ENCODE data around the gene NTPCR.

NTPCR gene

GRCh38 chr1:232927830-232928505 lies 22.4 kb upstream of the NTPCR start:
- Histone ChIP-seq H3K9me3 (ENCODE audit: insufficient read depth, low read length, severe bottlenecking) (no peaks in the 10 kb centered on the region), H3K4me2 (ENCODE audit: insufficient read depth, low read length) (no peak overlapping the region), H3K9ac (ENCODE audit: low read depth, low read length) (no peak overlapping the region), H3K4me1 (ENCODE audit: insufficient read depth, low read length) (peaks cover 35% of the 10 kb centered on the region), H3K79me2 (ENCODE audit: insufficient read depth, low read length) (no peaks in the 10 kb centered on the region), H3K4me3 (ENCODE audit: low read depth in 1 of 2, low read length in 2 of 2) (no peak overlapping the region), H3K27me3 (ENCODE audit: insufficient read depth, low read length, poor library complexity) (no peaks in the 10 kb centered on the region), H3K27ac (ENCODE audit: low read length) (no peak overlapping the region), H2AFZ (ENCODE audit: low read depth, low read length) (no peak overlapping the region), H3K36me3 (ENCODE audit: insufficient read depth, low read length) (no peaks in the 10 kb centered on the region), H4K20me1 (ENCODE audit: insufficient read depth, low read length) (no peaks in the 10 kb centered on the region)
- TF ChIP-seq EZH2 (IDR thresholded peaks at IDR 0.05; ENCODE audit: borderline replicate concordance, low read depth, low read length, severe bottlenecking): no peak
- no peak for TF ChIP-seq CTCF (IDR thresholded peaks at IDR 0.05; ENCODE audit: borderline replicate concordance, extremely low read depth, low read length, poor library complexity, severe bottlenecking)
- DNase-seq (no peak), ATAC-seq (ENCODE audit: insufficient read depth, low read depth) (no peak)

GRCh38 chr1:232932486-232933425 lies 17.7 kb upstream of the NTPCR start:
- no peaks in the 10 kb centered on the region for H4K20me1 ChIP-seq (ENCODE audit: insufficient read depth, low read length)
- no peaks in the 10 kb centered on the region for H3K79me2 ChIP-seq (ENCODE audit: insufficient read depth, low read length)
- H3K4me1 ChIP-seq (ENCODE audit: insufficient read depth, low read length): peaks cover 6% of the 10 kb centered on the region
- H3K4me3 ChIP-seq (ENCODE audit: low read depth in 1 of 2, low read length in 2 of 2): no peak overlapping the region
- ATAC-seq (ENCODE audit: insufficient read depth, low read depth): no peak
- DNase-seq: no peak
- no peak overlapping the region for H2AFZ ChIP-seq (ENCODE audit: low read depth, low read length)
- H3K9ac ChIP-seq (ENCODE audit: low read depth, low read length): no peak overlapping the region
- no peak overlapping the region for H3K27ac ChIP-seq (ENCODE audit: low read length)
- H3K9me3 ChIP-seq (ENCODE audit: insufficient read depth, low read length, severe bottlenecking): no peaks in the 10 kb centered on the region
- TF ChIP-seq EZH2 (IDR thresholded peaks at IDR 0.05; ENCODE audit: borderline replicate concordance, low read depth, low read length, severe bottlenecking) (no peak), CTCF (IDR thresholded peaks at IDR 0.05; ENCODE audit: borderline replicate concordance, extremely low read depth, low read length, poor library complexity, severe bottlenecking) (no peak)
- H3K27me3 ChIP-seq (ENCODE audit: insufficient read depth, low read length, poor library complexity): no peaks in the 10 kb centered on the region
- no peak overlapping the region for H3K4me2 ChIP-seq (ENCODE audit: insufficient read depth, low read length)
- H3K36me3 ChIP-seq (ENCODE audit: insufficient read depth, low read length): no peaks in the 10 kb centered on the region

GRCh38 chr1:232936941-232937340 lies 13.5 kb upstream of the NTPCR start:
- ATAC-seq (ENCODE audit: insufficient read depth, low read depth) (no peak), DNase-seq (no peak)
- Histone ChIP-seq H2AFZ (ENCODE audit: low read depth, low read length) (no peak overlapping the region), H3K4me1 (ENCODE audit: insufficient read depth, low read length) (peaks cover 18% of the 10 kb centered on the region), H3K79me2 (ENCODE audit: insufficient read depth, low read length) (no peaks in the 10 kb centered on the region), H3K9ac (ENCODE audit: low read depth, low read length) (no peak overlapping the region), H3K36me3 (ENCODE audit: insufficient read depth, low read length) (no peaks in the 10 kb centered on the region), H3K27me3 (ENCODE audit: insufficient read depth, low read length, poor library complexity) (no peaks in the 10 kb centered on the region), H3K9me3 (ENCODE audit: insufficient read depth, low read length, severe bottlenecking) (no peaks in the 10 kb centered on the region), H3K27ac (ENCODE audit: low read length) (no peak overlapping the region), H4K20me1 (ENCODE audit: insufficient read depth, low read length) (no peaks in the 10 kb centered on the region), H3K4me2 (ENCODE audit: insufficient read depth, low read length) (no peak overlapping the region), H3K4me3 (ENCODE audit: low read depth in 1 of 2, low read length in 2 of 2) (no peak overlapping the region)
- TF ChIP-seq CTCF (IDR thresholded peaks at IDR 0.05; ENCODE audit: borderline replicate concordance, extremely low read depth, low read length, poor library complexity, severe bottlenecking) (no peak), EZH2 (IDR thresholded peaks at IDR 0.05; ENCODE audit: borderline replicate concordance, low read depth, low read length, severe bottlenecking) (no peak)

Data from DND-41 (cell line).